Effector memory CD4-positive, alpha-beta T cell (primary cell): ENCODE results near the gene KDM5C.

Source experiments
- DNase-seq, 3 donors: peaks; one replicate each; pipeline ENCODE4 v3.0.0-alpha.2; 2020
- H3K27ac ChIP-seq: 2 replicates; pipeline ENCODE4 v1.7.0; 2013; ENCODE audit warnings: mild to moderate bottlenecking, low read length, moderate library complexity; ENCODE audit not compliant: insufficient read depth, poor library complexity, severe bottlenecking
- H3K27me3 ChIP-seq: replicated peaks from 2 replicates; pipeline ENCODE4 v1.7.0; 2013; ENCODE audit warnings: mild to moderate bottlenecking, low read length; ENCODE audit not compliant: insufficient read depth, control insufficient read depth, poor library complexity, severe bottlenecking
- H3K36me3 ChIP-seq: 2 replicates; pipeline ENCODE4 v1.7.0; 2013; ENCODE audit warnings: mild to moderate bottlenecking, low read length, moderate library complexity; ENCODE audit not compliant: control insufficient read depth, insufficient read depth
- H3K4me1 ChIP-seq: 2 replicates; pipeline ENCODE4 v1.7.0; 2013; ENCODE audit warnings: low read length, mild to moderate bottlenecking; ENCODE audit not compliant: control insufficient read depth, insufficient read depth, poor library complexity, severe bottlenecking
- H3K4me3 ChIP-seq: 2 replicates; pipeline ENCODE4 v1.7.0; 2013; ENCODE audit warnings: low read length, low read depth, mild to moderate bottlenecking; ENCODE audit not compliant: insufficient read depth, poor library complexity, severe bottlenecking
- H3K9me3 ChIP-seq: 2 replicates; pipeline ENCODE4 v1.7.0; 2013; ENCODE audit warnings: mild to moderate bottlenecking, low read length, moderate library complexity; ENCODE audit not compliant: control insufficient read depth

KDM5C gene

DNA sequence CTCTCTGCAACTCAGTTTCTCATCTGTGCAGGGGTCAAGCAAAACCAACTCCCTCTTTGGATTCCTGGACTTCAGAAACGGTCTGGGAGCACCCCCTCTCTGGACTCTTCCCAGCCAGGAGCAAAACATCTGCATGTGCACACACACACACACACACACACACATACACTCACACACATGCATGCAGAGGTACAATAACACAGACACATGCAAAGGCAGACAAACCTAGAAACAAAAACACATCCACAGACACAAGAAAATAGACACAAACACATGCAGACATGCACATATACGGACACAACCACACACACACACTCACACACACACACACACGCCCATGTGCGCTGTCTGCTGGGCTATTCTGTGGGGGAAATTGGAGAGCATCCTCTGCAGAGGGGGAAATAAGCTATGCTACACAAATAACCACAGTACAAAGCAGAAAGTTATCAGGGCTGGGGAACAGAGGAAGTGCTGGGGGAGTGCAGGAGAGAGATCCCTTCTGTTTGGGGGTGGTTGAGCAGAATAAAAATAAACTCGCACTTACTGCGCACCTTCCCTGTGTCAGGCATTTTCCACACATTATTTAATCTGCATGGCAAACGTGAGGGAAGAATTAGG is 36.5 kb upstream of the KDM5C start:
- no peaks in the 10 kb centered on the region for H3K36me3 ChIP-seq
- H3K9me3 ChIP-seq: no peaks in the 10 kb centered on the region
- DNase-seq: no peak
- H3K27ac ChIP-seq: no peak overlapping the region
- H3K27me3 ChIP-seq: no peaks in the 10 kb centered on the region
- no peak overlapping the region for H3K4me3 ChIP-seq
- H3K4me1 ChIP-seq: peaks cover 3% of the 10 kb centered on the region

DNA sequence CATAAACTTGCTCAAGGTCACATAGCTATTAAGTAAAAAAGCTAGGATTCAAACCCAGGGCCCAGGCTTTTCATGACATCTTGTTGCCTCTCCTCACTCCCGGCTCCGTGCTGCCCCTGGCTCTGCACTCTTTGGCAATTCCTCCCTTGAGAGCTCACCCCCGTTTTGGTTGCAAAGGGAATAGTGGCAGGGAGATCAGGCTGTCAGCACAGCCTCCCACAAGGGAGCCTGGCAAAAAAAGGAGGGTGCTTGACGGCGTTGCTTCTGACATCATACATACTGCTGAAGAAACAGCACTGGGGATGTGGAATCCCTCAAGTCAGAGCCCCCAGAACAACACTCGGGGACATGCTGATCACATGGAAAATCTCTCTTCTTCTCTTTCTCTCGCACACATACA is 35.8 kb upstream of the KDM5C start:
- no peaks in the 10 kb centered on the region for H3K27me3 ChIP-seq
- H3K9me3 ChIP-seq: no peaks in the 10 kb centered on the region
- peaks cover 3% of the 10 kb centered on the region for H3K4me1 ChIP-seq
- DNase-seq: no peak
- no peaks in the 10 kb centered on the region for H3K36me3 ChIP-seq
- no peak overlapping the region for H3K4me3 ChIP-seq
- no peak overlapping the region for H3K27ac ChIP-seq

DNA sequence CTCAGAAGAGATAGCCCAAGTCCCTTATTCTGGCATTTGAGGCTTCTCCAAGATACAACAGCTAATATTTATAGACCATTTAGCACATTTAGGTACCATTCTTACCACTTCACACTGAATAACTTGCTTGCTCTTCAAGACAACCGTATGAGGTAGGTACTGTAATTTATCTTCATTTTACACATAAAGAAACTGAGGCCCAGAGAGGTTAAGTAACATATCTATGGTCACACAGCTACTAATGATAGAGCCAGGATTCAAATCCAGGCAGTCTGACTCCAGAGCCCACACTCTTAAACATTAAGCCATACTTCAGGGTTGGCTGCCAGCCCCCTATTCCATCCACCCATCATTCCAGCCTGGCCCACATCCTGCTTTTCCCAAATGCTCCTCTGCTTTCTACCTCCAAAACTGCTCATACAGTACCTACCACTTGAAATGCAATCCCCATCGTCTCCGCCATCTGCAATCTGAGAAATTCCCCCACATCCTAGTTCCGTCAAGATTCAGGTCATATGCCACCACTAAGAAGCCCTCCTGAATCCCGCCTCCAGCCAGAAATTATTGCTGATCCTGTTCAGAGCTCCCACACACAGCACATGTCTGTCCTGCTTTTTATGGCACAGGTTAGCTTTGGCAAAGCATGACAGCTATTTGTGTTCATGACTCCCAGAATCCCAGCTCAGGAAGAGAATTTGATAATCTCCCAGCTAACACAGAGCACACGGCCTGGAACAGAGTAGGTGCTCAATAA is 32.8 kb upstream of the KDM5C start:
- DNase-seq: no peak
- no peaks in the 10 kb centered on the region for H3K4me1 ChIP-seq
- no peak overlapping the region for H3K27ac ChIP-seq
- H3K4me3 ChIP-seq: no peak overlapping the region
- no peaks in the 10 kb centered on the region for H3K9me3 ChIP-seq
- H3K36me3 ChIP-seq: no peaks in the 10 kb centered on the region
- no peaks in the 10 kb centered on the region for H3K27me3 ChIP-seq

DNA sequence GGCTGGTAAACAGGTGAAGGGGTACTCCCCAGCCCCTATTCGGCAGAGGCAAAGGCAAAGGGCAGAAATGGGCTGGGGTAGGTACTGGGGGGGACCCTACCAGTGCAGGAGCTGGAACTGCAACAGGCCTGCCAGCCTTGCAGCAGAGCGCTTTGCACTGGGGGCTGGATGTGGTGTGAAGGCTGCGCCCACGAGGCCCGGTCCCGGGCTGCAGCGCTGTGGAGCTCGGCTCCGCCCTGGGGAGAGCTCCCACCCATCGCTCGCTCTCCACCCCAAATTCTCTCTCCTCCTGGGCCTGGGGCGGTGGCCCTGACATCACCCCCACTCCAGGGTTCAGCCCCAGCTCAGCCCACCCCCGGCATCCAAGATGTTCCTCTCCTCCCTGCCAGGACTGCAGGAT is 32.2 kb upstream of the KDM5C start:
- Histone ChIP-seq H3K4me1 (no peaks in the 10 kb centered on the region), H3K27me3 (no peaks in the 10 kb centered on the region), H3K27ac (no peak overlapping the region), H3K36me3 (no peaks in the 10 kb centered on the region), H3K4me3 (no peak overlapping the region), H3K9me3 (no peaks in the 10 kb centered on the region)
- no peak for DNase-seq

DNA sequence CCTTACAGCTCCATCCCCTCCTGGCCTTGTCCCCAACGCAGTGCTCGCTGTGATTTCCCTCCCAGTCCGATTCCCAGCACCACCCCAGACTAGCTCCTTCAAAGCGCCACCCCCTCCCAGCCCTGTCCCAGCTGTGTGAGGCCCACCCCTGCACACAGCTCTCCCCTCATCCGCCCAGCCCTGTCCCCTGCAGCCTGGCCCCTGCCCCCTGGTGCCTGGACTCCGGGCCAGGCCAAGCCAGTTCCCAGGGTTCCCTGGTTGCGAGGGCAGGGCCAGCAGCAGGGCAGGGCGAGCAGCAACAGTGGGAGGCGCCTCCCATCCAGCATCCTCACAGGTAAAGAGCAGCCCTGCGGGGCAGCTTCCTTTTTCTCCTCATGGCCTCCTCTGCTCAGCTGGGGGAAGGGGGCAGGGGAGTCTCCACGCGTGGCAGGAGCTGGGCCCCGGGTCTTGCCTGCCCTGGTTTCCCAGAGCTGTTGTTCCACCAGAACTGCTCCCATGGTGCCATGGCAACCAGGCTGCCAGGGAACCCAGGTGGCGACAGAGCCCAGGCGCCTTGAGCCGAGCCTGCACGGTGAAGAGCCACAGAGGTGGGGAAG is 31.5 kb upstream of the KDM5C start:
- H3K36me3 ChIP-seq: no peaks in the 10 kb centered on the region
- no peaks in the 10 kb centered on the region for H3K4me1 ChIP-seq
- H3K27ac ChIP-seq: no peak overlapping the region
- no peaks in the 10 kb centered on the region for H3K27me3 ChIP-seq
- no peak overlapping the region for H3K4me3 ChIP-seq
- H3K9me3 ChIP-seq: no peaks in the 10 kb centered on the region
- no peak for DNase-seq

DNA sequence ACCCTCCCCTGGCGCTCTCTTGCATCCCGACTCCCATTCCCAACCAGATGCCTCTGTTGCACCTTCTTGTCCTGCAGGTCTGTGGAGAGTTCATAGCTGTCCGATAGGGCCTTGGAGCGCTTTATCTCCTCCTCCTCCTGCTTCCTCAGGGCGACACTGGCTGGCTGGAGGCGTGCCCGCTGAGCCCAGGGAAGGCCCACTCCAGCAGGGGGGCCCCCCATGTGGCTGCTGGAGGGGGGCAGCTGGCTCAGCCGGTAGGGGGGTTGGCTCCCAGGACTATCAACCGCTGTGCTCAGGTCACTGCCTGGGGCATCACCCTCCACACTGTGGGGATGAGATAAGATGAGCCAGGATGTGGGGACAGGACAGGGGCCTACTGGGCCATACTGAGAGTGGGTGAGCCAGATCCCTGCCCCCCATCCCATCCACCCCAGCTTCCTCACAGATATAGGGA is 30.8 kb upstream of the KDM5C start:
- no peaks in the 10 kb centered on the region for H3K36me3 ChIP-seq
- H3K4me1 ChIP-seq: no peaks in the 10 kb centered on the region
- H3K27ac ChIP-seq: no peak overlapping the region
- DNase-seq: no peak
- H3K27me3 ChIP-seq: no peaks in the 10 kb centered on the region
- no peaks in the 10 kb centered on the region for H3K9me3 ChIP-seq
- no peak overlapping the region for H3K4me3 ChIP-seq

DNA sequence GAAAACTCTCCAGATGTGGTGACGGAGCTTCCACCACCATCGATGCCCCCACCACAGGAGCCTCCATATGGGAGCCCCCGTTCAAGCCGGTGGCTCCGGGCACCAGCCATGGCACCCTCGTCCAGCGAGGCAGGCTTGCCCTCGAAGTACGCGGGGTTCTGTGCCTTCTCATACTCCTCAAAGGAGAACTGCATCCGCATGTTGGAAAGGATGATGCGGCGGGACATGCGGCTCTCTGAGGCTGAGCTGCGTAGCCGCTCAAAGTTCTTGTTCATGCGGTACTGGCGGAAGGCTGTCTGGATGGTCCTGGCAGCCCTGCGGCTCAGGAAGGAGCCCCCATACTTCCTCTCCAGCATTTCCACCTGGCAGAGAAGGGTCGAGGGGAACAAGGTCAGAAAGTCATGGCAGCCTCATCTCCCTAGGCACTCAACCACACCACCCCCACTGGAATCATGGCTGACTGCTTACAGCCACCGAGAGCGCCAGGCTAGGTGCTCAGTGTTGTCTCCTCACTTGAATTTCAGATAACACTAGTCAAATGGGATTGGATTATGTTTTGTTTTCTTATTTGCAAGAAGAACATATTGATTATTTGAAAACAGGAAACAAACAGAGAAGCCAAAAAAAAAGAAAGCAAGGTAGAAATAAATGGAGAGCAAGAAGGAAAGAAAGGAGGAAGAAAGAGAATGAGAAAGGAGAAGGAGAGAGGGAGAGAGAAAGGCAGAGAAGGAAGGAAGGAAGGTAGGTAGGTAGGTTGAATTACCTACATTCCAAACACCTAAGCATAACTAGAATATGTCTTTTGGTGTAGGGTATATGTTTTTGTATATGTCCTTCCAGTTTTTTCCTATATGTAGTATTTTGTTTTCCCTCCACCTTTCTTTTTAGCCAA is 29.8 kb upstream of the KDM5C start:
- Histone ChIP-seq H3K36me3 (no peaks in the 10 kb centered on the region), H3K9me3 (no peaks in the 10 kb centered on the region), H3K27ac (no peak overlapping the region), H3K4me1 (no peaks in the 10 kb centered on the region), H3K4me3 (no peak overlapping the region), H3K27me3 (no peaks in the 10 kb centered on the region)
- no peak for DNase-seq

DNA sequence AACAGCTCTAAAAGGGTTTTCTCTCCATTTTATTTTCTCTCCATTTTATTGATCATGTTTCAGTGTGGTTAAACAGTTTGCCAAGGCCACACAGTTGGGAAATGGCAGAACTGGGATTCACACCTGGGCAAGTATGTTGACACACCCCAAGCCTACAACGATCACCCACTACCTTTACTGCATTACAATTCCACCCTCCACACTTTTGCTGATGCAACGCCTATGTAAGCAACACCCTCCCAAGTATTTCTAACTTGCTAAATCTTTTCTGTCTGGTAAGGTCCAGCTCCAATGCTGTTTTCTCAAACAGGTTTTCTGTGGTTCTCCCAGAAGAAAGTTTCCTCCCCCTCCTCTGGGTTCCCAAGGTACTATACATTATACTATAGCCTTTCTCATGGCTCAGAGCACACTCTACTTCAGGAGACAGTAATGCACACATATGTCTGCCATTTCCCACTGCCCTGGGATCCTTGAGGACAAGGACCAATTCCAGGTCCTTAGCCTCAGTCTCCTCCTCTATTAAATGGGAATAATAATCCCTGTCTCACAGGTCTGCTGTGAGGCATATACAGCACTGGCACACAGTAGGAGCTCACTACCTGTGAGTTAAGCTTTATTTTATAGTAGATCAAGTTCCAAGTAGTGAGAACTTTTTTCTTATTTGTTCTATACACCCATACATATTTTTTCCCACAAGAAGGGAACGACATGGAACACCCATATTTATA is 28.4 kb upstream of the KDM5C start:
- DNase-seq: no peak
- no peak overlapping the region for H3K27ac ChIP-seq
- no peaks in the 10 kb centered on the region for H3K9me3 ChIP-seq
- H3K27me3 ChIP-seq: no peaks in the 10 kb centered on the region
- H3K36me3 ChIP-seq: no peaks in the 10 kb centered on the region
- H3K4me3 ChIP-seq: no peak overlapping the region
- H3K4me1 ChIP-seq: no peaks in the 10 kb centered on the region

DNA sequence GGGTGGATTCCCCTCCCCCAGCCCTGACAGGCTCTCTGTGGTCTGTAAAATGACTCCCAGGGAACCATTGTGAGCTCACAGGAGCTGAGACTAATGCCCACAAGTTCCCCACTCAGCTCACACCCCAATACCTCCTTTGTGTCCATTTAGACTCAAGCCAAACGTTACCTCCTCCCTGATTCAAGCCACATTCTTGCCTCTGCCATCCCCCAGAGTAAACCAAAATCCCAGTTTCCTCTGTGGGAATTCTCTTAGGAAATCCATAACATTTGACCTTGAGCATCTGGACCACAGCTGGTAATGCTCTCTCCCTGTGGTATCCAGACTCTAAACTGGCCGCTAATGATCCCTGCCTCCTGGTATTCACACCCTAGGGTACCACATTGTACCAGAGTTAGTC is 26.3 kb upstream of the KDM5C start:
- no peaks in the 10 kb centered on the region for H3K27me3 ChIP-seq
- H3K36me3 ChIP-seq: no peaks in the 10 kb centered on the region
- no peaks in the 10 kb centered on the region for H3K4me1 ChIP-seq
- H3K27ac ChIP-seq: no peak overlapping the region
- no peak overlapping the region for H3K4me3 ChIP-seq
- H3K9me3 ChIP-seq: no peaks in the 10 kb centered on the region
- DNase-seq: no peak
